LHCN-M2 (cell line): ENCODE results near the gene DOCK2. TPM values are rescaled to one million over a fixed set of nuclear protein-coding genes. Genes with fewer than 3 reads are reported as not detected.
"Not testable (repeated sequence)": the region's sequence is repeated elsewhere in the genome, so short reads cannot be mapped to it uniquely, and the experiment has no call there.

Experiments
- DNase-seq: peaks from one replicate; pipeline ENCODE4 v3.0.0-alpha.2; 2012; ENCODE audit warnings: low read depth
- total RNA-seq: library from RNA; depleted of rRNA; stranded (reverse); fragments of >200 nt; gene quantifications from 2 replicates; pipeline ENCODE4 v1.2.3, GENCODE V29; 2014

DOCK2 gene
- total RNA-seq, 1 experiment from 2014 or later = 6.1 TPM

GRCh38 chr5:169717288-169717687 is 80.2 kb downstream of the DOCK2 start:
- no peak for DNase-seq

GRCh38 chr5:169719360-169720314 is 82.6 kb downstream of the DOCK2 start:
- DNase-seq = no peak

GRCh38 chr5:169721771-169722170 is 84.7 kb downstream of the DOCK2 start:
- no peak for DNase-seq

GRCh38 chr5:169723103-169723831 is 86.2 kb downstream of the DOCK2 start:
- DNase-seq = no peak

GRCh38 chr5:169724303-169725087 is 87.4 kb downstream of the DOCK2 start:
- DNase-seq = no peak

GRCh38 chr5:169725665-169726064 is 88.6 kb downstream of the DOCK2 start:
- not testable (repeated sequence) for DNase-seq

GRCh38 chr5:169728418-169728817 is 91.3 kb downstream of the DOCK2 start:
- DNase-seq = no peak

GRCh38 chr5:169731221-169731620 is 94.1 kb downstream of the DOCK2 start:
- DNase-seq = no peak

GRCh38 chr5:169732841-169733240 is 95.8 kb downstream of the DOCK2 start:
- no peak for DNase-seq

GRCh38 chr5:169735913-169736312 is 98.8 kb downstream of the DOCK2 start:
- DNase-seq = no peak

GRCh38 chr5:169736653-169737052 is 99.6 kb downstream of the DOCK2 start:
- DNase-seq = no peak

GRCh38 chr5:169740435-169740834 is 103.4 kb downstream of the DOCK2 start:
- no peak for DNase-seq

GRCh38 chr5:169742771-169743296 is 105.8 kb downstream of the DOCK2 start:
- peak; percentile 86 for DNase-seq

- no peak for DNase-seq
Observed at GRCh38 chr5:169744336-169744735, 107.3 kb downstream of the DOCK2 start.

- DNase-seq = peak; percentile 49
Observed at GRCh38 chr5:169745441-169746146, 108.5 kb downstream of the DOCK2 start.

- DNase-seq = no peak
Observed at GRCh38 chr5:169746147-169746694, 109.1 kb downstream of the DOCK2 start.

GRCh38 chr5:169748174-169748573 is 111.1 kb downstream of the DOCK2 start:
- no peak for DNase-seq

GRCh38 chr5:169749295-169749694 is 112.2 kb downstream of the DOCK2 start:
- no peak for DNase-seq

GRCh38 chr5:169751490-169751889 is 114.4 kb downstream of the DOCK2 start:
- peak; percentile 21 for DNase-seq

- not testable (repeated sequence) for DNase-seq
Observed at GRCh38 chr5:169752566-169752965, 115.5 kb downstream of the DOCK2 start.

GRCh38 chr5:169753795-169754194 is 116.7 kb downstream of the DOCK2 start:
- DNase-seq = peak; percentile 66
